Measurements from ENCODE around the gene BUD31. TPM values are rescaled to one million over a fixed set of nuclear protein-coding genes. Genes with fewer than 3 reads are reported as not detected.

The BUD31 gene
- total and polyA plus RNA-seq, 2 of the 13 experiments (the other 11 are each of a cell fraction or from before 2014, with no cell fraction given), result 35.1 to 79.1 TPM

DNA sequence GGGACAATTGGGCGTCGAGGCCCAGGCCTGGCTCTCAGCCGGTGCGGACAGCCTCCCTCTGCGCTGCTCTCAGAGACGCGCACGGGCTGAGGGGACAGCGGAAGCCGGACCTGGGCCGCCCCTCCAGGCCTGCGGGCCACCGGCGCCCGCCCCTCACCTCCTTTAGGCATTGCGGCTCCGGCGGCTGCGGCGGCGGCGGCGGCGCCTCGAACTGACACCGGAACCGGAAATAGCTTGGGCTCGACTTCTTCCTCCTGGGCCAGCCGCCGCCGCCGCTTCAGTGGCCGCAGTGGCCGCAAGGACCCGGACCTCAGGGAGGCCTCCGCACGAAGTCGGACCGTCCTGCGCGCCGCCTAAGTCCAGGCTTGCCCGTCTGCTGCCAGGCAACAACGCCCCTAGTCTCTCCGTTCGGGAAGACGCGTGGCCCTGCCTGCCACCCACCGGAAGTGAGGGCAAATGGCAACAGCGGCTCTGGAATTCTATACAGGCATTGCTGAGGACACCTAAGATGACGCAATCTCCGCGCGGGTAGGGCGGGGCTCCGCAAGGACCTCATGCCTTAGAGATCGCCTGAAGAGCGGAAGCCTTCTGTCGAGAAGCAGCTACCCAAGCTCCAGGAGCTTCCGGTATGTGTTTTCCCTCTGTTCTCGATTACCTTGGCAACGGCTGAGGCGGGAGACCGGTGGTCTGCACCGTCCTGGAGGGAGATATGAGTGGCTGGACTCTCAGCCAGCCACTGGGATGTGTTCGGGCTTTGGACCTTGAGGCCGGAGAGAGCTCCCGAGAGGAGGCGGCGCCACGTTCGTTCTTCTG, at the start of gene BUD31, which contains the start of gene PDAP1 (continued):
- TF ChIP-seq GRHL1 (CRISPR knock-in tag; conservative IDR thresholded peaks at IDR 0.05), result no peak
- peak; percentile 76 for TF ChIP-seq ZBTB21 (CRISPR knock-in tag; IDR thresholded peaks at IDR 0.05)
- TF ChIP-seq ZFP90 (CRISPR knock-in tag; IDR thresholded peaks at IDR 0.05; ENCODE audit: borderline replicate concordance), result no peak; the same call in 1 of the 2 replicates
- TF ChIP-seq, protein P1, sequence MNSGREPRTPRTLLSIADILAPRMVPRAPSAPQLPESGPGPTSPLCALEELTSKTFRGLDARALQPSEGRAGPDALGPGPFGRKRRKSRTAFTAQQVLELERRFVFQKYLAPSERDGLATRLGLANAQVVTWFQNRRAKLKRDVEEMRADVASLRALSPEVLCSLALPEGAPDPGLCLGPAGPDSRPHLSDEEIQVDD (CRISPR knock-in tag; IDR thresholded peaks at IDR 0.05; ENCODE audit: borderline replicate concordance), result no peak; the same call in 1 of the 2 replicates
- peak; percentile 54 for TF ChIP-seq ZNF607 (CRISPR knock-in tag; IDR thresholded peaks at IDR 0.05; ENCODE audit: borderline replicate concordance)
- TF ChIP-seq MIER3 (CRISPR knock-in tag; IDR thresholded peaks at IDR 0.05; ENCODE audit: borderline replicate concordance), result peak; percentile 63; the same call in 1 of the 2 replicates
- TF ChIP-seq, protein P2, sequence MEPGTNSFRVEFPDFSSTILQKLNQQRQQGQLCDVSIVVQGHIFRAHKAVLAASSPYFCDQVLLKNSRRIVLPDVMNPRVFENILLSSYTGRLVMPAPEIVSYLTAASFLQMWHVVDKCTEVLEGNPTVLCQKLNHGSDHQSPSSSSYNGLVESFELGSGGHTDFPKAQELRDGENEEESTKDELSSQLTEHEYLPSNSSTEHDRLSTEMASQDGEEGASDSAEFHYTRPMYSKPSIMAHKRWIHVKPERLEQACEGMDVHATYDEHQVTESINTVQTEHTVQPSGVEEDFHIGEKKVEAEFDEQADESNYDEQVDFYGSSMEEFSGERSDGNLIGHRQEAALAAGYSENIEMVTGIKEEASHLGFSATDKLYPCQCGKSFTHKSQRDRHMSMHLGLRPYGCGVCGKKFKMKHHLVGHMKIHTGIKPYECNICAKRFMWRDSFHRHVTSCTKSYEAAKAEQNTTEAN (CRISPR knock-in tag; conservative IDR thresholded peaks at IDR 0.05), result no peak; the same call in 1 of the 2 replicates
- peak; percentile 36; the same call in 1 of the 2 replicates for TF ChIP-seq NR0B2 (CRISPR knock-in tag; IDR thresholded peaks at IDR 0.05)
- TF ChIP-seq SMC3 (IDR thresholded peaks at IDR 0.05; ENCODE audit: low read length), result peak; percentile 46; the same call in 1 of the 2 replicates
- TF ChIP-seq MBNL3 (CRISPR knock-in tag; conservative IDR thresholded peaks at IDR 0.05), result no peak
- TF ChIP-seq HDAC1 (CRISPR knock-in tag; IDR thresholded peaks at IDR 0.05), result peak; percentile 84
- no peak for TF ChIP-seq ZBTB7A (CRISPR knock-in tag; IDR thresholded peaks at IDR 0.05)
- no peak for TF ChIP-seq MTA3 (CRISPR knock-in tag; IDR thresholded peaks at IDR 0.05)
- TF ChIP-seq TEF (CRISPR knock-in tag; IDR thresholded peaks at IDR 0.05), result no peak
- no peak for TF ChIP-seq ZNF747 (CRISPR knock-in tag; IDR thresholded peaks at IDR 0.05; ENCODE audit: borderline replicate concordance)
- TF ChIP-seq IRF1 (CRISPR knock-in tag; IDR thresholded peaks at IDR 0.05; ENCODE audit: low read depth), result no peak
- peak; percentile 86 for TF ChIP-seq PHF8 (CRISPR knock-in tag; IDR thresholded peaks at IDR 0.05)
- 0 out of 2 replicates have a peak, but pooled peaks have one; percentile 12 for TF ChIP-seq GMEB2 (CRISPR knock-in tag; IDR thresholded peaks at IDR 0.05; ENCODE audit: low read depth)
- TF ChIP-seq ZNF343 (CRISPR knock-in tag; IDR thresholded peaks at IDR 0.05), result 0 out of 2 replicates have a peak, but pooled peaks have one; percentile 90
- no peak for TF ChIP-seq ZNF296 (CRISPR knock-in tag; conservative IDR thresholded peaks at IDR 0.05)

Measured in HepG2 (cell line).